GM13977 (cell line): Measurements from ENCODE around the gene KCNMA1.

Experiments used
- DNase-seq: peaks from one replicate; pipeline ENCODE4 v3.0.0; 2012; ENCODE audit warnings: low spot score
- in situ Hi-C: fragments of 300-500 bp; cut with MboI; formaldehyde crosslinking; loops from one replicate; pipeline ENCODE4 v1.12.0; 2022; ENCODE audit warnings: low sequenced_read_pairs, low pct_unique_long_range_greater_than_20kb, mixed read lengths, inconsistent platforms; ENCODE audit not compliant: unreplicated experiment
- TF ChIP-seq, protein P1 (sequence below): IDR thresholded peaks from 2 replicates; pipeline ENCODE4 v1.5.1; 2012; ENCODE audit warnings: mild to moderate bottlenecking, control low read depth; ENCODE audit not compliant: insufficient read depth; ENCODE audit errors: extremely low read depth, missing control alignments

Gene KCNMA1

GRCh38 chr10:77386838-77387237, 250.8 kb downstream of the KCNMA1 start:
- in situ Hi-C loops: no loop called here
- TF ChIP-seq, protein P1, sequence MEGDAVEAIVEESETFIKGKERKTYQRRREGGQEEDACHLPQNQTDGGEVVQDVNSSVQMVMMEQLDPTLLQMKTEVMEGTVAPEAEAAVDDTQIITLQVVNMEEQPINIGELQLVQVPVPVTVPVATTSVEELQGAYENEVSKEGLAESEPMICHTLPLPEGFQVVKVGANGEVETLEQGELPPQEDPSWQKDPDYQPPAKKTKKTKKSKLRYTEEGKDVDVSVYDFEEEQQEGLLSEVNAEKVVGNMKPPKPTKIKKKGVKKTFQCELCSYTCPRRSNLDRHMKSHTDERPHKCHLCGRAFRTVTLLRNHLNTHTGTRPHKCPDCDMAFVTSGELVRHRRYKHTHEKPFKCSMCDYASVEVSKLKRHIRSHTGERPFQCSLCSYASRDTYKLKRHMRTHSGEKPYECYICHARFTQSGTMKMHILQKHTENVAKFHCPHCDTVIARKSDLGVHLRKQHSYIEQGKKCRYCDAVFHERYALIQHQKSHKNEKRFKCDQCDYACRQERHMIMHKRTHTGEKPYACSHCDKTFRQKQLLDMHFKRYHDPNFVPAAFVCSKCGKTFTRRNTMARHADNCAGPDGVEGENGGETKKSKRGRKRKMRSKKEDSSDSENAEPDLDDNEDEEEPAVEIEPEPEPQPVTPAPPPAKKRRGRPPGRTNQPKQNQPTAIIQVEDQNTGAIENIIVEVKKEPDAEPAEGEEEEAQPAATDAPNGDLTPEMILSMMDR: no peak
- no peak for DNase-seq

DNA sequence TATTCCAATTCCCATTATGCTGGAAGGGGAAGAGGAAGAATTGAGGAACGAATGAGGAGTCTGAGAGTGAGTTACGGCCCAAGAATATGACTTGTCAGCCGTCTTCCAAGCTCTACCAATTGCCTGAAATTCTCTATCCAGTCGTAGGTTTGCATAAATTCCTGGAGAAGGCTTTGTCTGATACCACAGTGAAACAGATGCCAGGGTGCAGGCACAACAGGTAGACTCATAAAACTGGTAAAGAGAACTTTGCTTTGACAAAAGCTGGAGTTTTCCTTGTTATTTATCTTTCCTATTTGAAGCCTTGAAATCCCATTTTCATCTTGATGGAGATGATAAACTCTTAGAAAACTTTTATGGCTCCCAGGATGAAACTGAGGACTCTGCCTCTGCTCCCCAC, 251.2 kb downstream of the KCNMA1 start:
- no peak for DNase-seq
- in situ Hi-C loops: no loop called here
- TF ChIP-seq, protein P1: no peak

DNA sequence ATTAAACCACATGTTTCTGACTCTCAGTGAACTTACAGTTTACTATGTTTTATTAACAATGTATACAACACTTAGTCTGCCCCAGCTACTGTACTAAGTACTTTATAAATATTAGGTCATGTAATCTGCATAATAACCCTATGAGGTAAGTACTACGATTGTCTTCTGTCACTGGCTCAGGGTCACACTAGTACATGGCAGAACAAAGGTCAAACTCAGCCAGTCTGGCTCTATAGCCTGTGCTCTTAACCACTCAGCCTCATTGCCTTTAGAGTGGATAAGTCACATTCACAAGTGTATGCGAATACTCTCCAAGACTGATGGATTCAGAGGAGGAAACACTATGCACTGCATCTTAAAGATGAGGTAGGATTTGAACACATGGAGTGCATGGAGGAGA, 252.3 kb downstream of the KCNMA1 start:
- TF ChIP-seq, protein P1: no peak
- in situ Hi-C loops: no loop called here
- no peak for DNase-seq

- DNase-seq: no peak
- TF ChIP-seq, protein P1: no peak
- in situ Hi-C loops: no loop called here
Measured at GRCh38 chr10:77383861-77384553, 253.6 kb downstream of the KCNMA1 start.

- TF ChIP-seq, protein P1: no peak
- DNase-seq: no peak
- in situ Hi-C loops: no loop called here
Measured at GRCh38 chr10:77381750-77382149, 255.9 kb downstream of the KCNMA1 start.

- no peak for DNase-seq
- TF ChIP-seq, protein P1: no peak
- in situ Hi-C loops: no loop called here
Measured at GRCh38 chr10:77380723-77381122, 256.9 kb downstream of the KCNMA1 start.
